Raji (cell line): ENCODE results near the gene PTK7.

Source experiments
- POLR2A ChIP-seq: IDR thresholded peaks from 2 replicates; pipeline ENCODE4 v1.6.1; 2011; ENCODE audit warnings: low read depth, low read length, control low read depth; ENCODE audit not compliant: insufficient read depth

PTK7 gene

GRCh38 chr6:43120944-43121913, 45.1 kb downstream of the PTK7 start:
- no peak for TF ChIP-seq POLR2A

- TF ChIP-seq POLR2A = no peak
Measured at GRCh38 chr6:43122146-43122545, 46.0 kb downstream of the PTK7 start.

DNA sequence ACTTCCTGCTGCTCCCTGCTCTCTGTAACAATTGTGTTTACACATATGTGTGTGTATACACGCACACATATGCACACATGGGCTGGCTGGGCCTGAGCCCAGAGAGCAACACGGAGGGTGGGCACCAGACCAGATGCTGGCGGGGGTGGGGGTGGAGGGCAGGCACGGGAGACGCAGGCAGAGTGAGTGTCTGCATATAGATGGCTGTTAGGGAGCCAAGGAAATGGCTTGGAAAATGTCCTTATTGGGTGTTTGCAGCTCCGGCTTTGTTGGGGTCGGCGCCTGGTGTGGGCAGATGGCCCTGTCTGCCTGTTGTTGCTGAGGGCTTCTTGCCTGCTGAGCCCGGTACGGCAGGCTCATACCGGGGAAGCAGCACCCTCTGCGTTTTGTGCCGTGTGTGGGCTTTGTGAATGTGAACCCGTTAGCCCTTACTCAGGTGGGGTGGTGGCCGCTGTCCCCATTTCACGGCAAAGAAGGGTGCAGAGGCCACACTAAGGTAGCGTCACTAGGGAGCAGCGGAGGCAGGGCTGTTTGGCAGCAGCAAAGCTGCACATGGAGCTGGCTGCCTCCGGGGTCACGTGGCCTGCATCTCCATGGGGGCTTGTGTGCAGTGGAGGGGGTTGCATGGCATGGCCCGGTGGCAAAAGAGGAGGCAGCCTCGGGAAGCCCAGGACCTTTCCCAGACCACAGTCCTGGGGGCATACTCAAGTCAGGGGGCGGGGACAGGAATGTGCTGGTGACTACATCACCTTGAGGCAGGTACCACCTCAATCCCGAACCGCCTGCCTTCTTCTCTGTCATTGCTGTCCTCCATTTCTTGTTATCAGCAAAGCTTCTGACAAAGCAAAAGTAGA, 47.6 kb downstream of the PTK7 start:
- no peak for TF ChIP-seq POLR2A

GRCh38 chr6:43124481-43124880, 48.4 kb downstream of the PTK7 start:
- TF ChIP-seq POLR2A = no peak

DNA sequence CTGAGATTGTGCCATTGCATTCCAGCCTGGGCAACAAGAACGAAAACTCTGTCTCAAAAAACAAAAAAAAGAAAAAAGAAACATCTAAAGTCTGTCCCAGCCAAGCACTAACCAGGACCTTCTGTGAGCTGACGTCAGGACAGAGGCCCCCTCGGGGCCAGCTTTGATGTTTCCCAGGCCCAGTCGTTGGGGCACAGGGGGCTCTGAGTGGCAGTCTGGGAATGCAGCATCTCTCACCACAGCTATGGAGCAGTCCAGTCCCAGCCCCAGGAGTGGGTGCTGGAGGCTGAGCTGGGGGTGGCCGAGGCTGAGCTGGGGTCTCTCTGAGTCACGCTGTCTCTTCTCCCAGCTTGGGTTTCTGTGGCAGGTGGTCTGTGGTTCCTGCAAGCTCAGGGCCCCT, 49.0 kb downstream of the PTK7 start:
- TF ChIP-seq POLR2A = no peak

- no peak for TF ChIP-seq POLR2A
Measured at GRCh38 chr6:43125555-43125954, 49.4 kb downstream of the PTK7 start.

DNA sequence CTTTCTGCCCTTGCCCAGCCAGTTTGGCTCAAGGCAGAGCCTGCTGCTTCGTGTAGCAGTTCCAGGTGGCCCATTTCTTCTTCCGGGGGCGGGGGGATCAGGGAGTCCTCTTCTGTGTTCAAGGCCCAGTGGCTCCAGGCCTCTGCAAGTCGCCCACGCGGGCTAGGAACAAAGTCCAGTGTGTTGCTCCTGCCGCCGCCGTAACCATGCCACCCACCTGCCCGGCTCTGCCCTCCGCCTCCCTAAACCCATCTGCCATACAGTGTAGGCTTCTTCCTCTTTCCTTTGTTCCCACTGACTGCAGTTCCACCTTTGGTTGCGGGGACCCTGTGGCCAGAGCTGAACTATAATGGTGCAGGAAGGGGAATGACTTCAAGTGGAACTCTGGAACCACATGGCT, 51.1 kb downstream of the PTK7 start:
- TF ChIP-seq POLR2A = no peak

- no peak for TF ChIP-seq POLR2A
Measured at GRCh38 chr6:43127877-43128276, 51.8 kb downstream of the PTK7 start.

- TF ChIP-seq POLR2A = no peak
Measured at GRCh38 chr6:43128926-43129325, 52.8 kb downstream of the PTK7 start.

GRCh38 chr6:43129434-43130194, 53.5 kb downstream of the PTK7 start:
- no peak for TF ChIP-seq POLR2A

GRCh38 chr6:43130429-43130828, 54.3 kb downstream of the PTK7 start:
- TF ChIP-seq POLR2A = no peak

GRCh38 chr6:43138267-43138666, 62.2 kb downstream of the PTK7 start:
- no peak for TF ChIP-seq POLR2A

- no peak for TF ChIP-seq POLR2A
Measured at GRCh38 chr6:43141644-43142043, 65.5 kb downstream of the PTK7 start.

GRCh38 chr6:43142101-43142500, 66.0 kb downstream of the PTK7 start:
- TF ChIP-seq POLR2A = no peak

DNA sequence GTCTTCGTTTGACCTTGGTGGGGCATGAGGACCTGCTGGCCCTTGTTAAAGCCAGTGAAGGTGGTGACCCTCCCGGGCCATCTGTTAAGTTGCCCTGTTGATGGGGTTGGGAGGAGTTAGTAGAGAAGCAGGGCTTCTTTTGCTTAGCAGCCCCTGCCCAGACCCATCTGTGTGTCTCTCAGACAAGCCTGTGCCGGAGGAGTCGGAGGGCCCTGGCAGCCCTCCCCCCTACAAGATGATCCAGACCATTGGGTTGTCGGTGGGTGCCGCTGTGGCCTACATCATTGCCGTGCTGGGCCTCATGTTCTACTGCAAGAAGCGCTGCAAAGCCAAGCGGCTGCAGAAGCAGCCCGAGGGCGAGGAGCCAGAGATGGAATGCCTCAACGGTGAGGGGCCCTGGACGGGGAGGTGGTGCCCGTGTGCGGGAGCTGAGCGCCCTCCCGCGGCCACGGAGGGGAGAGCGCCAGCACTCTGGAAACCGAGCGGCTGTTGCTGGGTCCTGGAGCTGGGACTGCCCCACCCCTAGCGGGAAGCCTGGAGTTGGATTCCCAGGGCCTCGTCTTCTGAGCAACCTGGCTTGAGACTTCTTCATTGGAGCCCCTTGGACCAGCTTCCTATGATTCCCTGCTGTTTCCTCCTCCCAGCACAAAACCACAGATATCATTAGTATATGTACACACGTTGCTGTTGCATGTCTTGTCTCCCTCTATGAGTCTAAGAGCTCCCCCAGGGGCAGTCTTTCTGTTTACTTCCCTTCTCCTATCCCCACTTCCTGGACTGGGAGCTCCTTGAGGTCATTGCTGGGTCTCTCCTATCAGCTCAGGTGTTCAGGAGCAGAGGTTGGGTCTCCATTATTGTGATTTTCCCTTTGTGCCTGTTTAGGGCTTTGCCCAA, 67.4 kb downstream of the PTK7 start:
- 0 out of 2 replicates have a peak, but pooled peaks have one; percentile 10 for TF ChIP-seq POLR2A

- TF ChIP-seq POLR2A = no peak
Measured at GRCh38 chr6:43144879-43145278, 68.8 kb downstream of the PTK7 start.
